Activated CD8-positive, alpha-beta T cell treated with anti-CD3 and anti-CD28 coated beads, Interleukin-2, amount 10 ng/mL, durations not matched to agents 7 days and 5 days (primary cell): ENCODE measurements around the gene TRIM74. TPM values are rescaled to one million over a fixed set of nuclear protein-coding genes. Genes with fewer than 3 reads are reported as not detected.
"Not testable (repeated sequence)": the region's sequence is repeated elsewhere in the genome, so short reads cannot be mapped to it uniquely, and the experiment has no call there.

ENCODE experiments used
- ATAC-seq: fragments of 150-1000 bp; cut with Tn5 transposase; one replicate; pipeline ENCODE4 v1.10.0; 2021; ENCODE audit warnings: moderate library complexity
- CTCF ChIA-PET: fragments of 350-600 bp; sonication (Branson Sonifier 250); formaldehyde crosslinking; loops from one replicate; lab custom pipeline; 2021; ENCODE audit warnings: antibody characterized with exemption; lab: Charles Lee
- POLR2A ChIA-PET: fragments of 350-600 bp; sonication (Branson Sonifier 250); formaldehyde crosslinking; loops from one replicate; lab custom pipeline; 2021; ENCODE audit warnings: antibody characterized with exemption; lab: Charles Lee
- DNase-seq: peaks from one replicate; pipeline ENCODE4 v3.0.0-alpha.2; 2020
- H3K27ac Mint-ChIP-seq: one replicate; pipeline ENCODE4 v1.8.0; 2021; ENCODE audit warnings: mild to moderate bottlenecking, mixed read lengths
- H3K27me3 Mint-ChIP-seq: one replicate; pipeline ENCODE4 v1.8.0; 2021; ENCODE audit warnings: low read depth, mixed read lengths
- H3K36me3 Mint-ChIP-seq: one replicate; pipeline ENCODE4 v1.8.0; 2021; ENCODE audit warnings: low read depth, mixed read lengths
- H3K4me1 Mint-ChIP-seq: one replicate; pipeline ENCODE4 v1.8.0; 2021; ENCODE audit warnings: low read depth, mixed read lengths
- H3K4me3 Mint-ChIP-seq: one replicate; pipeline ENCODE4 v1.8.0; 2021; ENCODE audit warnings: mild to moderate bottlenecking, mixed read lengths
- H3K9me3 Mint-ChIP-seq: one replicate; pipeline ENCODE4 v1.8.0; 2022; ENCODE audit warnings: mixed read lengths; ENCODE audit not compliant: insufficient read depth
- total RNA-seq, 2 experiments: library from RNA; stranded (reverse); gene quantifications; one replicate each; pipeline ENCODE4 v1.2.3, GENCODE V29; 2021

The TRIM74 gene
- total RNA-seq, 2 experiments from 2014 or later = 1.4 to 1.7 TPM

- H3K4me3 Mint-ChIP-seq = peak overlapping the region; percentile 100
- peaks cover 47% of the 10 kb centered on the region for H3K36me3 Mint-ChIP-seq
- no peaks in the 10 kb centered on the region for H3K9me3 Mint-ChIP-seq
- ChIA-PET POLR2A (no interaction called here), CTCF (no interaction called here)
- DNase-seq (no peak), ATAC-seq (no peak)
- no peaks in the 10 kb centered on the region for H3K27me3 Mint-ChIP-seq
- peak overlapping the region; percentile 100 for H3K27ac Mint-ChIP-seq
- H3K4me1 Mint-ChIP-seq = peaks cover 37% of the 10 kb centered on the region
Observed at GRCh38 chr7:72924386-72924732, 44.9 kb downstream of the TRIM74 start.

- POLR2A ChIA-PET = no interaction called here
- no peak overlapping the region for H3K27ac Mint-ChIP-seq
- ATAC-seq = no peak
- DNase-seq = no peak
- no peaks in the 10 kb centered on the region for H3K27me3 Mint-ChIP-seq
- peaks cover 20% of the 10 kb centered on the region for H3K36me3 Mint-ChIP-seq
- no peak overlapping the region for H3K4me3 Mint-ChIP-seq
- peaks cover 14% of the 10 kb centered on the region for H3K4me1 Mint-ChIP-seq
- H3K9me3 Mint-ChIP-seq = no peaks in the 10 kb centered on the region
- CTCF ChIA-PET = interaction anchor here (0.8 kb wide), 1 partner anchor 90 kb away, joined by 4 read pairs; no protein-coding TSS in a partner anchor
Observed at GRCh38 chr7:72919256-72919775, 50.0 kb downstream of the TRIM74 start.

GRCh38 chr7:72914756-72915525, 54.3 kb downstream of the TRIM74 start:
- not testable (repeated sequence) for H3K27me3 Mint-ChIP-seq, H3K9me3 Mint-ChIP-seq, H3K4me1 Mint-ChIP-seq, H3K27ac Mint-ChIP-seq, H3K4me3 Mint-ChIP-seq
- ChIA-PET POLR2A (interaction anchor here (1.0 kb wide), 1 partner anchor 87 kb away, joined by 3 read pairs; the partner anchor contains the start of gene TYW1B), CTCF (interaction anchor here (0.6 to 2.0 kb wide), 7 partner anchors 9 to 537 kb away, joined by 3 to 17 read pairs (median 5); partner anchors contain the start of gene TYW1B)
- peaks cover 34% of the 10 kb centered on the region for H3K36me3 Mint-ChIP-seq
- ATAC-seq (peak; percentile 91), DNase-seq (peak; percentile 70)

- H3K27ac Mint-ChIP-seq = peak overlapping the region; percentile 56
- H3K4me1 Mint-ChIP-seq, ATAC-seq, H3K27me3 Mint-ChIP-seq, DNase-seq, CTCF ChIA-PET, H3K9me3 Mint-ChIP-seq, H3K4me3 Mint-ChIP-seq: not testable (repeated sequence)
- POLR2A ChIA-PET = interaction anchor here (1.0 kb wide), 1 partner anchor 13 kb away, joined by 3 read pairs; no protein-coding TSS in a partner anchor
- H3K36me3 Mint-ChIP-seq = peaks cover 38% of the 10 kb centered on the region
Observed at GRCh38 chr7:72913750-72914149, 55.5 kb downstream of the TRIM74 start.

- H3K9me3 Mint-ChIP-seq, CTCF ChIA-PET, H3K27me3 Mint-ChIP-seq, H3K27ac Mint-ChIP-seq, DNase-seq, ATAC-seq, H3K4me3 Mint-ChIP-seq, POLR2A ChIA-PET, H3K4me1 Mint-ChIP-seq: not testable (repeated sequence)
- peaks cover 52% of the 10 kb centered on the region for H3K36me3 Mint-ChIP-seq
Observed at GRCh38 chr7:72911395-72911794, 57.9 kb downstream of the TRIM74 start.

Other genes with a start within 250 kb of the TRIM74 start
- gene TYW1B, start 141.3 kb downstream of the TRIM74 start, total RNA-seq = 1 to 10 TPM; 2.7 to 3.2 TPM
- gene POM121, start 44.4 kb downstream of the TRIM74 start, total RNA-seq = 10 to 100 TPM; 58.4 to 63.4 TPM
- gene SPDYE8, start 60.3 kb upstream of the TRIM74 start, total RNA-seq = not detected
- gene SPDYE11, start 88.4 kb upstream of the TRIM74 start, total RNA-seq = not detected
- gene SPDYE9, start 116.6 kb upstream of the TRIM74 start, total RNA-seq = not detected